HCT116 (cell line): Measurements from ENCODE around the gene CREG2. TPM values are rescaled to one million over a fixed set of nuclear protein-coding genes. Genes with fewer than 3 reads are reported as not detected.

Experiments
- ATAC-seq: fragments of 200-7000 bp; cut with Tn5 transposase; 2 replicates; pipeline ENCODE4 v1.9.1; 2020; ENCODE audit warnings: mild to moderate bottlenecking, moderate library complexity
- BruUV-seq: library from RNA; stranded (reverse); fragments of 400-500 nt; replicated peaks from 2 replicates; lab custom pipeline; 2021; lab: Mats Ljungman, UMichigan
- CTCF ChIA-PET: fragments of 300-600 bp; sonication (Branson Sonifier 250); formaldehyde crosslinking; loops from one replicate; lab custom pipeline; 2021; ENCODE audit warnings: antibody characterized with exemption; lab: Charles Lee
- POLR2A ChIA-PET: fragments of 300-600, 350-600 bp; sonication (Branson Sonifier 250); formaldehyde crosslinking; loops from one replicate; lab custom pipeline; 2021; ENCODE audit warnings: antibody characterized with exemption; lab: Charles Lee
- RAD21 ChIA-PET, 2 experiments: fragments of 300-600 bp; sonication (Branson Sonifier 250); formaldehyde crosslinking; loops; one replicate each; lab custom pipeline; 2023; ENCODE audit warnings: low total read pairs in 2 of 2; ENCODE audit not compliant: uncharacterized antibody in 2 of 2, unreplicated experiment in 2 of 2, low non-redundant PET in 1 of 2; lab: Charles Lee
- DNase-seq: peaks from one replicate; pipeline ENCODE4 v3.0.0-alpha.2; 2010; ENCODE audit warnings: low read depth, low spot score
- H2AFZ ChIP-seq: fragments of 200-600 bp; shearing (Covaris generic), sonication (generic); 2 replicates; pipeline ENCODE4 v1.6.1; 2017; ENCODE audit warnings: low read depth, mixed run types, mixed read lengths, antibody characterized with exemption, low read length; ENCODE audit not compliant: poor library complexity, severe bottlenecking
- H3K27ac ChIP-seq: 2 replicates; pipeline ENCODE4 v1.5.1; 2012; ENCODE audit warnings: low read depth, low read length
- H3K27me3 ChIP-seq: fragments of 200-600 bp; sonication (generic); 2 replicates; pipeline ENCODE4 v1.6.1; 2016; ENCODE audit warnings: mixed run types, low read length, mixed read lengths; ENCODE audit not compliant: insufficient read depth
- H3K36me3 ChIP-seq, 2 experiments: fragments of 200-500 bp in 1 of 2; fragments of 200-600 bp in 1 of 2; sonication (Bioruptor generic) in 1 of 2; sonication (generic) in 1 of 2; 2 replicates each; pipeline versions ENCODE4 v1.5.1 to v1.6.1; 2014 to 2016; ENCODE audit warnings: low read length in 2 of 2, inconsistent platforms in 1 of 2, mixed read lengths in 1 of 2, mixed run types in 1 of 2; ENCODE audit not compliant: insufficient read depth in 2 of 2, control insufficient read depth in 1 of 2
- H3K4me1 ChIP-seq, 2 experiments: fragments of 200-600 bp in 1 of 2; sonication (generic) in 1 of 2; 2 replicates each; pipeline versions ENCODE4 v1.5.1 to v1.6.1; 2012 to 2017; ENCODE audit warnings: low read length in 2 of 2, inconsistent platforms in 1 of 2, mild to moderate bottlenecking in 1 of 2, mixed read lengths in 1 of 2, mixed run types in 1 of 2, moderate library complexity in 1 of 2; ENCODE audit not compliant: insufficient read depth in 2 of 2, control insufficient read depth in 1 of 2
- H3K4me2 ChIP-seq: fragments of 200-600 bp; sonication (generic); 2 replicates; pipeline ENCODE4 v1.6.1; 2017; ENCODE audit warnings: mixed run types, low read length, mixed read lengths
- H3K4me3 ChIP-seq, 2 experiments: fragments of 200-600 bp in 1 of 2; sonication (generic) in 1 of 2; replicated peaks in 1 of 2; 2 replicates each; pipeline ENCODE4 v1.5.1; 2011 to 2016; ENCODE audit warnings: low read length in 2 of 2, control low read depth in 1 of 2, low read depth in 1 of 2, mild to moderate bottlenecking in 1 of 2, mixed read lengths in 1 of 2, mixed run types in 1 of 2
- H3K79me2 ChIP-seq: fragments of 200-600 bp; sonication (generic); 2 replicates; pipeline ENCODE4 v1.6.1; 2017; ENCODE audit warnings: mild to moderate bottlenecking, mixed run types, low read length, moderate library complexity, mixed read lengths; ENCODE audit not compliant: insufficient read depth
- H3K9ac ChIP-seq: fragments of 200-600 bp; sonication (generic); 2 replicates; pipeline ENCODE4 v1.6.1; 2016; ENCODE audit warnings: low read length, mixed read lengths
- H3K9me2 ChIP-seq: fragments of 200-600 bp; sonication (generic), shearing (Covaris generic); 2 replicates; pipeline ENCODE4 v1.6.1; 2017; ENCODE audit warnings: mixed run types, mild to moderate bottlenecking, moderate library complexity; ENCODE audit not compliant: insufficient read depth
- H3K9me3 ChIP-seq, 2 experiments: fragments of 200-500 bp in 1 of 2; fragments of 200-600 bp in 1 of 2; sonication (Bioruptor generic) in 1 of 2; sonication (generic) in 1 of 2; 2 replicates each; pipeline ENCODE4 v1.6.1; 2014 to 2017; ENCODE audit warnings: low read length in 2 of 2, mixed read lengths in 2 of 2, inconsistent platforms in 1 of 2, low read depth in 1 of 2, mild to moderate bottlenecking in 1 of 2, mixed run types in 1 of 2, moderate library complexity in 1 of 2; ENCODE audit not compliant: control insufficient read depth in 1 of 2, insufficient read depth in 1 of 2
- H4K20me1 ChIP-seq: fragments of 200-600 bp; sonication (generic), shearing (Covaris generic); 2 replicates; pipeline ENCODE4 v1.6.1; 2017; ENCODE audit warnings: mixed run types, mild to moderate bottlenecking, moderate library complexity; ENCODE audit not compliant: insufficient read depth
- EGR1 ChIP-seq: IDR thresholded peaks from 2 replicates; pipeline ENCODE4 v1.6.1; 2012; ENCODE audit warnings: low read depth
- EZH2 ChIP-seq: fragments of 200-600 bp; sonication (generic); IDR thresholded peaks from 2 replicates; pipeline ENCODE4 v1.6.1; 2017; ENCODE audit warnings: antibody characterized with exemption, mixed run types
- JUND ChIP-seq: IDR thresholded peaks from 2 replicates; pipeline ENCODE4 v1.6.1; 2012
- RAD21 ChIP-seq: IDR thresholded peaks from 2 replicates; pipeline ENCODE4 v1.6.1; 2012; ENCODE audit warnings: low read depth, mild to moderate bottlenecking
- SRF ChIP-seq: IDR thresholded peaks from 2 replicates; pipeline ENCODE4 v1.6.1; 2012; ENCODE audit warnings: low read depth
- YY1 ChIP-seq: IDR thresholded peaks from 2 replicates; pipeline ENCODE4 v1.6.1; 2011; ENCODE audit warnings: low read length, low read depth, moderate library complexity, mild to moderate bottlenecking; ENCODE audit not compliant: insufficient replicate concordance; ENCODE audit errors: extremely low read depth
- intact Hi-C: fragments of 100-400 bp; cut with micrococcal nuclease; formaldehyde crosslinking; loops from 2 replicates; pipeline ENCODE4 v1.10.0; 2022
- total RNA-seq: library from RNA; stranded (reverse); gene quantifications from one replicate; pipeline ENCODE4 v1.2.1, GENCODE V29; 2021; ENCODE audit not compliant: unreplicated experiment
- TF ChIP-seq, protein P1 (sequence below): IDR thresholded peaks from 2 replicates; pipeline ENCODE4 v1.6.1; 2012

Gene CREG2
- total RNA-seq, 1 experiment from 2014 or later, result 0.12 TPM

DNA sequence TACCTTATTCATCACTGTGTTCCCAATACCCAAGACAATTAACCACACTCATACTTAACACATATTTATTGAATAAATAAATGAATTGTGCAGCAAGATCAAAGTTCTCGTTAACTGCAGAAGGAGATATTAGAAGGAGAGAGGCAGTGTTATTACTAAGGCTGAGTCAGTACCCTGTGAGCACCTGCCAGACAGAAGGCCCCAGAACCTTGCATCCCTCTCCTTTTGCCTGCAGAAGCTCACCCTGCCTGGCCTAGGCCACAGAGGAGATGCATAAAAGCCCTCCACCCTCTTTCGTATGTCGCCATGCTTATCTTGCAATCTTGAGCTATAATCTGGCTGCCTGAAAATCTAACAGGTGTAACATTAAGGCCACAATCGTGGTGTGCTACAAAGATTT, 58.3 kb downstream of the CREG2 start:
- BruUV-seq, result no TSS peak
- H3K27me3 ChIP-seq, result no peaks in the 10 kb centered on the region
- DNase-seq (no peak), ATAC-seq (no peak)
- POLR2A ChIA-PET, result no interaction called here
- intact Hi-C loops, result no loop called here
- no peak overlapping the region for H3K9ac ChIP-seq
- H2AFZ ChIP-seq, result no peak overlapping the region
- H4K20me1 ChIP-seq, result no peaks in the 10 kb centered on the region
- no peaks in the 10 kb centered on the region for H3K79me2 ChIP-seq
- no peaks in the 10 kb centered on the region for H3K9me2 ChIP-seq
- CTCF ChIA-PET, result interaction anchor here (1.3 kb wide), 1 partner anchor 13 kb away, joined by 4 read pairs; no protein-coding TSS in a partner anchor
- H3K4me2 ChIP-seq, result peak overlapping the region; percentile 50; the same call in 1 of the 2 replicates
- H3K4me1 ChIP-seq, result peaks cover 11 to 18% of the 10 kb centered on the region in 2 experiments; a peak in 3 of 4 replicates
- RAD21 ChIA-PET, result no interaction called here
- no peak overlapping the region for H3K4me3 ChIP-seq
- no peak for TF ChIP-seq RAD21
- no peak for TF ChIP-seq YY1
- TF ChIP-seq SRF, result no peak
- no peak for TF ChIP-seq JUND
- no peak for TF ChIP-seq EZH2
- TF ChIP-seq, protein P1, sequence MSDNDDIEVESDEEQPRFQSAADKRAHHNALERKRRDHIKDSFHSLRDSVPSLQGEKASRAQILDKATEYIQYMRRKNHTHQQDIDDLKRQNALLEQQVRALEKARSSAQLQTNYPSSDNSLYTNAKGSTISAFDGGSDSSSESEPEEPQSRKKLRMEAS, result no peak
- H3K9me3 ChIP-seq, result peaks cover 0 to 7% of the 10 kb centered on the region in 2 experiments; a peak in 2 of 4 replicates
- H3K27ac ChIP-seq, result no peak overlapping the region
- no peaks in the 10 kb centered on the region for H3K36me3 ChIP-seq

DNA sequence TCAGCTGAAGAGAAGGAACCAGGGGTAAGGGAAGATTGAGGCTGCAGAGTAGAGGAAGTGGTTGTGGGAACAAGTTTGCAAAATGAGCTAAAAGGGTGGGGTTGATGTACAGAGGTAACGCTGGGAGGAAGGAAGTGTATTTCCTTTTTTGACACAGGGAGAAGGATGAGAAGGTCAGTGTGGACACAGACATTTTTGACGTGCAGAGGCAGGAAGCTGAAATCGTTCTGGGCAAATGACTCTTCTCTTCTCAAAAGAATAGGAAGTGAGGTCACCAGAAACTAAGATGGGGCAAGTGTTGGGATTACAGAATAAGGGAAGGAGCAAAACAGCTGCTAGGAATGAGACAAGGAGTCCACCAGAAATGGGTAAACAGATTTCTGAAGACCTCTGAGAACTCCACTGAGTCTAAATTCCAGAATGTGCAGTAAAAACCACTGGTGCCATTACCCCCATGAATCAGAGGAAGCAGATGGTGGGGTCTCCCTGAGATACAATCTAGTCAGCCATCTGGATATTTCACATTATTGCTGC, 58.8 kb downstream of the CREG2 start:
- RAD21 ChIA-PET, result no interaction called here

More for the DNA sequence above, 58.8 kb downstream of the CREG2 start:
- BruUV-seq, result no TSS peak
- DNase-seq (no peak), ATAC-seq (peak; percentile 25; the same call in 1 of the 2 replicates)
- peaks cover 0 to 7% of the 10 kb centered on the region in 2 experiments; a peak in 2 of 4 replicates for H3K9me3 ChIP-seq
- no peak overlapping the region for H3K4me3 ChIP-seq
- no peaks in the 10 kb centered on the region for H3K36me3 ChIP-seq
- H3K9me2 ChIP-seq, result no peaks in the 10 kb centered on the region
- CTCF ChIA-PET, result interaction anchor here (0.9 to 1.3 kb wide), 2 partner anchors 13 to 14 kb away, joined by 4 to 7 read pairs; no protein-coding TSS in a partner anchor
- peak overlapping the region; percentile 35 for H2AFZ ChIP-seq
- H3K27ac ChIP-seq, result no peak overlapping the region
- H3K9ac ChIP-seq, result no peak overlapping the region
- POLR2A ChIA-PET, result interaction anchor here (1.1 kb wide), 1 partner anchor 20 kb away, joined by 4 read pairs; the partner anchor contains the start of gene RNF149
- no peaks in the 10 kb centered on the region for H3K27me3 ChIP-seq
- H4K20me1 ChIP-seq, result no peaks in the 10 kb centered on the region
- TF ChIP-seq SRF (0 out of 2 replicates have a peak, but pooled peaks have one; percentile 20), EGR1 (no peak)
- peaks cover 11 to 18% of the 10 kb centered on the region in 2 experiments; a peak in 3 of 4 replicates for H3K4me1 ChIP-seq
- no peaks in the 10 kb centered on the region for H3K79me2 ChIP-seq
- H3K4me2 ChIP-seq, result peak overlapping the region; percentile 50
- intact Hi-C loops, result no loop called here
